AG04450 (cell line): ENCODE measurements around the gene DHX36. TPM values are rescaled to one million over a fixed set of nuclear protein-coding genes. Genes with fewer than 3 reads are reported as not detected.

Experiments
- CTCF ChIA-PET: fragments of 300-600, 350-600 bp; formaldehyde crosslinking; extraction: SDS; loops from one replicate; lab custom pipeline; 2022; ENCODE audit warnings: antibody characterized with exemption, inconsistent platforms; lab: Charles Lee
- POLR2A ChIA-PET: fragments of 350-600 bp; formaldehyde crosslinking; extraction: SDS; loops from one replicate; lab custom pipeline; 2021; ENCODE audit warnings: antibody characterized with exemption, inconsistent platforms; lab: Yijun Ruan, JAX
- DNase-seq: peaks from one replicate; pipeline ENCODE4 v3.0.0-alpha.2; 2011; ENCODE audit warnings: low read depth, low spot score
- H3K27ac ChIP-seq: one replicate; pipeline ENCODE4 v1.5.1; 2012; ENCODE audit warnings: low read depth, low read length, control low read depth
- H3K27me3 ChIP-seq: one replicate; pipeline ENCODE4 v1.6.0; 2012; ENCODE audit warnings: low read length; ENCODE audit not compliant: control insufficient read depth, insufficient read depth
- H3K4me3 ChIP-seq: 2 replicates; pipeline ENCODE4 v1.5.1; 2011; ENCODE audit warnings: mild to moderate bottlenecking, low read depth, low read length, control low read depth
- H3K9me3 ChIP-seq: 2 replicates; pipeline ENCODE4 v1.5.1; 2012; ENCODE audit warnings: low read length; ENCODE audit not compliant: control insufficient read depth, insufficient read depth
- polyA plus RNA-seq: library from polyadenylated mRNA; depleted of rRNA; stranded (reverse); fragments of >200 nt; gene quantifications from 2 replicates; pipeline ENCODE4 v1.2.3, GENCODE V29; 2011
- TF ChIP-seq, protein P1 (sequence below): IDR thresholded peaks from 2 replicates; pipeline ENCODE4 v1.5.1; 2011; ENCODE audit warnings: low read depth, low read length, control low read depth, inconsistent platforms

Gene DHX36
- polyA plus RNA-seq, 1 experiment = 49.3 TPM

DNA sequence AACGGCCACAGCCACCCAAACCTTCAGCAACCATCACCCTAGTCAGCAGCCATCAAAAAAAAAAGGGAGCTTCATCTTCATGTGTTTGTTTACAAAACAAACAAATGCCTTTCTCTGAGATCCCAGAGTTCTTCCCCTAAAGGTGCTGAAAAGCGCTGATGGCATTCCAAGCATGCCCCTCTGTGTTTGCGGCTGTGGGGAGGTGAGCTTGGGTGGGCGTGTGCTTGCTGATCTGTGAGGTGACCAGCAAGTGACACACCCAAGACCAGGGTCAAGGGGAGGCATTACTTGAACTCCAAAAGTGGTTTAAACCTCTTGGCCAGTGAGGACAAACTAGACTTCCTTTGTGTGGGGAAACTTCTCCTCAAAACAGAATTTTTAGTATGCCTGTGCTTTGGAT is 81.5 kb downstream of the DHX36 start:
- TF ChIP-seq, protein P1, sequence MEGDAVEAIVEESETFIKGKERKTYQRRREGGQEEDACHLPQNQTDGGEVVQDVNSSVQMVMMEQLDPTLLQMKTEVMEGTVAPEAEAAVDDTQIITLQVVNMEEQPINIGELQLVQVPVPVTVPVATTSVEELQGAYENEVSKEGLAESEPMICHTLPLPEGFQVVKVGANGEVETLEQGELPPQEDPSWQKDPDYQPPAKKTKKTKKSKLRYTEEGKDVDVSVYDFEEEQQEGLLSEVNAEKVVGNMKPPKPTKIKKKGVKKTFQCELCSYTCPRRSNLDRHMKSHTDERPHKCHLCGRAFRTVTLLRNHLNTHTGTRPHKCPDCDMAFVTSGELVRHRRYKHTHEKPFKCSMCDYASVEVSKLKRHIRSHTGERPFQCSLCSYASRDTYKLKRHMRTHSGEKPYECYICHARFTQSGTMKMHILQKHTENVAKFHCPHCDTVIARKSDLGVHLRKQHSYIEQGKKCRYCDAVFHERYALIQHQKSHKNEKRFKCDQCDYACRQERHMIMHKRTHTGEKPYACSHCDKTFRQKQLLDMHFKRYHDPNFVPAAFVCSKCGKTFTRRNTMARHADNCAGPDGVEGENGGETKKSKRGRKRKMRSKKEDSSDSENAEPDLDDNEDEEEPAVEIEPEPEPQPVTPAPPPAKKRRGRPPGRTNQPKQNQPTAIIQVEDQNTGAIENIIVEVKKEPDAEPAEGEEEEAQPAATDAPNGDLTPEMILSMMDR = no peak
- Histone ChIP-seq H3K9me3 (no peaks in the 10 kb centered on the region), H3K27me3 (no peaks in the 10 kb centered on the region), H3K27ac (no peak overlapping the region), H3K4me3 (no peak overlapping the region)
- CTCF ChIA-PET = interaction anchor here (1.1 to 1.5 kb wide), 2 partner anchors 10 to 14 kb away, joined by 3 to 4 read pairs; no protein-coding TSS in a partner anchor
- no peak for DNase-seq
- POLR2A ChIA-PET = no interaction called here

DNA sequence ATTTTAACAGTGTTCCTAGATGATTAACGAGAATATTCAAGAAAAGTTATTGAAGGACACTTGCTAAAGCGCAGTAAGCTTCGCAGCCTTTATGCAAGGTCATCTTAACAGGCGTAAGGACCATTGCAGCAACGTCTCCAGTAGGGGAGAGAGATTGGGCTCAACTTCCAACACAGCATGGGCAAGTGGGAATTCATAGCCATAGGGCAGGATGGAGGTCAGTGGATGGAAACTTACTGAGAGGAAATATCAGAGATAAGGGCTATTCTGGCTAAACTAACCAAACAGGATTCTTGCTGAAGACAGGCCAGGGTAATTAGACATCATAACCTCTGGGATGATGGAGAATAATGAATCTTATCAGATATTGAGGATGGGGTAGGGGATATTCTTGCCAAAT is 82.8 kb downstream of the DHX36 start:
- H3K27me3 ChIP-seq = no peaks in the 10 kb centered on the region
- no peaks in the 10 kb centered on the region for H3K9me3 ChIP-seq
- no peak overlapping the region for H3K27ac ChIP-seq
- DNase-seq = no peak
- CTCF ChIA-PET = no interaction called here
- TF ChIP-seq, protein P1 = no peak
- POLR2A ChIA-PET = no interaction called here
- no peak overlapping the region for H3K4me3 ChIP-seq

DNA sequence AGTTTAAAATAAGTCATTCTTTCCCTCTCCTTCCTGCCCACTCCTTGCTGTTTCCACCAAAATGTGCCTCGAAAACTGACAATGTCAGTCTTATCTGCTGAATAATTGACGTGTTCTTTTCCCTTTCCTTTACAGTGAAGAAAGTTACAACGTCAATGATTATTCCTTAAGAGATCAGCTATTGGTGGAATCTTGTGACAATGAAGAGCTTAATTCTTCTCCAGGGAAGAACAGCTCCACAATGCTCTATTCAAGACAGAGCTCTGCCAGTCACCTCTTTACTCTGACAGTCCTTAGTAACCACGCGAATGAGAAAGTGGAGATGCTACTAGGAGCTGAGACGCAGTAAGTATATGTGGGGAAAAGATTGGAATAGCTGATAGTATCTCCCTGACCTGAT is 84.1 kb downstream of the DHX36 start:
- ChIA-PET CTCF (interaction anchor here (2.8 kb wide), 1 partner anchor 12 kb away, joined by 14 read pairs; no protein-coding TSS in a partner anchor), POLR2A (no interaction called here)
- Histone ChIP-seq H3K27ac (no peak overlapping the region), H3K9me3 (no peaks in the 10 kb centered on the region), H3K27me3 (no peaks in the 10 kb centered on the region), H3K4me3 (no peak overlapping the region)
- TF ChIP-seq, protein P1 = no peak
- no peak for DNase-seq

DNA sequence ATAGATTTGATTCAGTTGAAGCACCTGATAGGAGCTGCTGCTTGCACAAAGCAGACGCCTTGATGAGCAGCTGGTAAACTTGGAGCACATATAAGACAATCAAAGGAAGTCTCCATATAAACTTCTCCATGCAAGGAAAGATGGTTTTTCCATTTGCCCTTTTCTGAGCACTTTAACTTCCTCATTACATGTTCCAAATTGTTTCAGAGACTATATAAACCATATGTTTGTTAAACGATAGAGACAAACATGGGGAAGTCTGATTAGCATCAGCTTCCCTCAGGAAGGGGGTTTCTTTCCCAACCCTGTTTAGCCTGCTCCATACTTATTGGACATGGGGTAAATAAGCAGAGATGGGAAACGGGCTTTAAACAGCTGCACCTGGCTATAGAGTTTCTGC is 88.0 kb downstream of the DHX36 start:
- TF ChIP-seq, protein P1 = no peak
- Histone ChIP-seq H3K27ac (no peak overlapping the region), H3K4me3 (no peak overlapping the region), H3K27me3 (no peaks in the 10 kb centered on the region), H3K9me3 (no peaks in the 10 kb centered on the region)
- no peak for DNase-seq
- CTCF ChIA-PET = interaction anchor here (1.5 to 3.0 kb wide), 2 partner anchors 16 to 17 kb away, joined by 3 to 14 read pairs; no protein-coding TSS in a partner anchor
- POLR2A ChIA-PET = no interaction called here

DNA sequence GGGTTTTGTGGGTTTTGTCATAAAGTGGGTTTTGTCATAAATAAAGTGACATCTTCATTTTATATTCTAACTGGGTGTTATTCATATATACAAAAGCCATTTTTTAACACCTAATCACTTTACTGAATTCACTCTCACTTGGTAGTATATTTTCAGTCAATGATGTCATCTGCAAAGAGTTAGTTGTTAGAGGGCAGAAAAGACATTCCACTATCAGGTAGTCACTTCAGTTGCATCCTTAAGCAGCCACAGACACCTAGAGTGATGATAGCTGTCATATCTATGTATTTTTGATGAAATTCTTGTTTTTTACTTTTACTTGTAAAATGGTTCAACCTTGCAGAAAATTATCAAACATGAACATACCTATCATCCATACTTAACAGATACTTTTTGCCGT is 89.0 kb downstream of the DHX36 start:
- no peak overlapping the region for H3K27ac ChIP-seq
- no peaks in the 10 kb centered on the region for H3K27me3 ChIP-seq
- no peak for DNase-seq
- TF ChIP-seq, protein P1 = no peak
- CTCF ChIA-PET = interaction anchor here (3.0 kb wide), 1 partner anchor 17 kb away, joined by 14 read pairs; no protein-coding TSS in a partner anchor
- H3K9me3 ChIP-seq = no peaks in the 10 kb centered on the region
- POLR2A ChIA-PET = no interaction called here
- no peak overlapping the region for H3K4me3 ChIP-seq
